H9 (cell line): ENCODE results near the gene SEC61B. TPM values are rescaled to one million over a fixed set of nuclear protein-coding genes. Genes with fewer than 3 reads are reported as not detected.

Experiments
- DNase-seq: peaks from one replicate; pipeline ENCODE4 v3.0.0-alpha.2; 2017
- H2AFZ ChIP-seq: one replicate; pipeline ENCODE4 v1.6.1; 2013; ENCODE audit warnings: mild to moderate bottlenecking, low read length, control low read depth, moderate library complexity
- H2AK5ac ChIP-seq: 2 replicates; pipeline ENCODE4 v1.6.1; 2013; ENCODE audit warnings: low read length, control low read depth, mixed read lengths; ENCODE audit not compliant: insufficient read length
- H2BK120ac ChIP-seq: one replicate; pipeline ENCODE4 v1.6.1; 2013; ENCODE audit warnings: low read depth, mild to moderate bottlenecking, low read length, control low read depth, inconsistent platforms; ENCODE audit not compliant: poor library complexity, severe bottlenecking
- H2BK12ac ChIP-seq: 2 replicates; pipeline ENCODE4 v1.6.1; 2013; ENCODE audit warnings: low read length, control low read depth, mixed read lengths, low read depth; ENCODE audit not compliant: insufficient read length
- H2BK15ac ChIP-seq: 2 replicates; pipeline ENCODE4 v1.6.1; 2013; ENCODE audit warnings: low read depth, low read length, control low read depth
- H2BK20ac ChIP-seq: one replicate; pipeline ENCODE4 v1.6.1; 2013; ENCODE audit warnings: low read depth, mild to moderate bottlenecking, low read length, control low read depth, inconsistent platforms; ENCODE audit not compliant: poor library complexity, severe bottlenecking
- H2BK5ac ChIP-seq: 2 replicates; pipeline ENCODE4 v1.6.1; 2013; ENCODE audit warnings: low read length, control low read depth, mixed read lengths; ENCODE audit not compliant: insufficient read length
- H3K14ac ChIP-seq: 2 replicates; pipeline ENCODE4 v1.6.1; 2013; ENCODE audit warnings: low read length, control low read depth; ENCODE audit not compliant: insufficient read depth
- H3K18ac ChIP-seq: 2 replicates; pipeline ENCODE4 v1.6.1; 2013; ENCODE audit warnings: low read depth, mild to moderate bottlenecking, mixed read lengths, low read length, control low read depth; ENCODE audit not compliant: insufficient read length
- H3K23ac ChIP-seq: 2 replicates; pipeline ENCODE4 v1.6.1; 2013; ENCODE audit warnings: low read length, control low read depth, mixed read lengths, low read depth; ENCODE audit not compliant: insufficient read length
- H3K23me2 ChIP-seq: 2 replicates; pipeline ENCODE4 v1.6.1; 2013; ENCODE audit warnings: low read depth, mild to moderate bottlenecking, mixed read lengths, low read length, control low read depth; ENCODE audit not compliant: insufficient read length, poor library complexity, severe bottlenecking
- H3K27ac ChIP-seq: 2 replicates; pipeline ENCODE4 v1.5.1; 2013; ENCODE audit warnings: low read length, control low read depth, mixed read lengths, low read depth; ENCODE audit not compliant: insufficient read length
- H3K27me3 ChIP-seq: 2 replicates; pipeline ENCODE4 v1.6.1; 2013; ENCODE audit warnings: low read length, control low read depth, inconsistent platforms; ENCODE audit not compliant: insufficient read depth
- H3K4ac ChIP-seq: 2 replicates; pipeline ENCODE4 v1.6.1; 2013; ENCODE audit warnings: low read depth, mild to moderate bottlenecking, control low read depth, inconsistent platforms, low read length, moderate library complexity
- H3K4me1 ChIP-seq: 2 replicates; pipeline ENCODE4 v1.6.1; 2013; ENCODE audit warnings: low read length, control low read depth, inconsistent platforms; ENCODE audit not compliant: insufficient read depth
- H3K4me2 ChIP-seq: 2 replicates; pipeline ENCODE4 v1.6.1; 2013; ENCODE audit warnings: low read length, control low read depth, mixed read lengths; ENCODE audit not compliant: insufficient read length, insufficient read depth
- H3K56ac ChIP-seq: 2 replicates; pipeline ENCODE4 v1.6.1; 2013; ENCODE audit warnings: low read depth, mild to moderate bottlenecking, mixed read lengths, low read length, control low read depth; ENCODE audit not compliant: insufficient read length
- H3K79me1 ChIP-seq: 2 replicates; pipeline ENCODE4 v1.6.1; 2013; ENCODE audit warnings: low read depth, mild to moderate bottlenecking, moderate library complexity, low read length, control low read depth, inconsistent platforms; ENCODE audit not compliant: insufficient read depth, poor library complexity, severe bottlenecking
- H3K79me2 ChIP-seq: 2 replicates; pipeline ENCODE4 v1.6.1; 2013; ENCODE audit warnings: low read length, control low read depth, inconsistent platforms; ENCODE audit not compliant: insufficient read depth
- H3K9ac ChIP-seq: 2 replicates; pipeline ENCODE4 v1.6.1; 2013; ENCODE audit warnings: low read length, control low read depth, mixed read lengths; ENCODE audit not compliant: insufficient read length; ENCODE audit errors: extremely low read depth
- H3K9me3 ChIP-seq: one replicate; pipeline ENCODE4 v1.6.1; 2013; ENCODE audit warnings: low read depth, low read length, inconsistent platforms; ENCODE audit not compliant: control insufficient read depth
- H3T11ph ChIP-seq: one replicate; pipeline ENCODE4 v1.6.1; 2013; ENCODE audit warnings: mild to moderate bottlenecking, low read length, control low read depth, inconsistent platforms
- H4K20me1 ChIP-seq: one replicate; pipeline ENCODE4 v1.6.1; 2013; ENCODE audit not compliant: control insufficient read depth, insufficient read length, insufficient read depth
- H4K5ac ChIP-seq: 2 replicates; pipeline ENCODE4 v1.6.1; 2013; ENCODE audit warnings: low read depth, mild to moderate bottlenecking, mixed read lengths, low read length, control low read depth; ENCODE audit not compliant: insufficient read length
- H4K8ac ChIP-seq: replicated peaks from 2 replicates; pipeline ENCODE4 v1.6.1; 2013; ENCODE audit warnings: low read length, control low read depth, mixed read lengths, low read depth; ENCODE audit not compliant: insufficient read length
- H4K91ac ChIP-seq: 2 replicates; pipeline ENCODE4 v1.6.1; 2013; ENCODE audit warnings: low read depth, mild to moderate bottlenecking, moderate library complexity, mixed read lengths, low read length, control low read depth; ENCODE audit not compliant: insufficient read length
- H3K27ac Mint-ChIP-seq, 3 experiments: 2 replicates in 2 of 3; 3 replicates in 1 of 3; pipeline ENCODE4 v1.8.0; 2020 to 2021; ENCODE audit warnings: mixed read lengths in 3 of 3, mild to moderate bottlenecking in 1 of 3, moderate library complexity in 1 of 3
- H3K27me3 Mint-ChIP-seq: 2 replicates; pipeline ENCODE4 v1.8.0; 2021; ENCODE audit warnings: low read depth, mild to moderate bottlenecking, moderate library complexity, mixed read lengths
- H3K36me3 Mint-ChIP-seq, 3 experiments: 2 replicates in 2 of 3; 3 replicates in 1 of 3; pipeline ENCODE4 v1.8.0; 2020 to 2021; ENCODE audit warnings: low read depth in 3 of 3, mixed read lengths in 3 of 3; ENCODE audit not compliant: insufficient read depth in 1 of 3
- H3K4me1 Mint-ChIP-seq, 2 experiments: 2 replicates each; pipeline ENCODE4 v1.8.0; 2020; ENCODE audit warnings: mixed read lengths in 2 of 2
- H3K4me3 Mint-ChIP-seq, 2 experiments: 2 replicates in 1 of 2; 3 replicates in 1 of 2; pipeline ENCODE4 v1.8.0; 2020 to 2021; ENCODE audit warnings: mild to moderate bottlenecking in 2 of 2, mixed read lengths in 2 of 2, moderate library complexity in 1 of 2
- H3K9me3 Mint-ChIP-seq, 2 experiments: 2 replicates in 1 of 2; 3 replicates in 1 of 2; pipeline ENCODE4 v1.8.0; 2020; ENCODE audit warnings: mild to moderate bottlenecking in 2 of 2, mixed read lengths in 2 of 2, moderate library complexity in 1 of 2
- CTCF ChIP-seq: fragments of 200-600 bp; sonication (generic); conservative IDR thresholded peaks from 3 replicates; pipeline ENCODE4 v1.8.0; 2021; ENCODE audit warnings: antibody characterized with exemption, mild to moderate bottlenecking
- WGBS: extraction: QIAGEN DNeasy Blood & Tissue Kit; methylation state at CpG from one replicate; pipeline ENCODE4 v1.1.7; 2013; ENCODE audit warnings: missing lambda C conversion rate, low lambda C conversion rate, mixed read lengths; ENCODE audit not compliant: insufficient read length; ENCODE audit errors: extremely low coverage; 5-methylcytosine and 5-hydroxymethylcytosine counted together
- total RNA-seq: library from RNA; stranded (reverse); gene quantifications from 2 replicates; pipeline ENCODE4 v1.2.1, GENCODE V29; 2021

Gene SEC61B
- total RNA-seq, 1 experiment from 2014 or later, result 142 TPM

- Histone ChIP-seq H4K8ac (no peak overlapping the region), H2BK12ac (no peak overlapping the region), H3K4me1 (no peaks in the 10 kb centered on the region; the same call in 1 of the 2 replicates), H4K91ac (no peak overlapping the region), H3K79me2 (no peaks in the 10 kb centered on the region), H3K4me2 (no peak overlapping the region), H2BK5ac (no peak overlapping the region), H2AK5ac (no peak overlapping the region), H2BK120ac (no peak overlapping the region), H3K56ac (no peak overlapping the region), H3K18ac (no peak overlapping the region), H3K4ac (no peak overlapping the region), H2AFZ (no peak overlapping the region), H3K9ac (no peak overlapping the region), H3K14ac (no peak overlapping the region), H4K5ac (no peak overlapping the region), H2BK20ac (no peak overlapping the region), H3K23ac (no peak overlapping the region), H3T11ph (no peak overlapping the region), H3K27ac (no peak overlapping the region), H4K20me1 (no peaks in the 10 kb centered on the region), H3K79me1 (no peaks in the 10 kb centered on the region), H3K27me3 (no peaks in the 10 kb centered on the region; the same call in 1 of the 2 replicates), H3K9me3 (no peaks in the 10 kb centered on the region), H3K23me2 (no peaks in the 10 kb centered on the region), H2BK15ac (no peak overlapping the region)
- WGBS, result no CpG with 5 or more reads among the region's 4 CpGs
- H3K27me3 Mint-ChIP-seq, result peaks cover 1% of the 10 kb centered on the region
- no peak overlapping the region for H3K27ac Mint-ChIP-seq
- no peak for DNase-seq
- no peak for TF ChIP-seq CTCF
- no peaks in the 10 kb centered on the region; a peak in 1 of 5 replicates for H3K9me3 Mint-ChIP-seq
- no peaks in the 10 kb centered on the region; a peak in 1 of 7 replicates for H3K36me3 Mint-ChIP-seq
- peaks cover 13 to 15% of the 10 kb centered on the region in 2 experiments for H3K4me1 Mint-ChIP-seq
- H3K4me3 Mint-ChIP-seq, result no peak overlapping the region
Measured at GRCh38 chr9:99187311-99187710, 34.8 kb upstream of the SEC61B start.
